ENCODE data around the gene SOX13. TPM values are rescaled to one million over a fixed set of nuclear protein-coding genes. Genes with fewer than 3 reads are reported as not detected.

Gene SOX13
- total and polyA plus RNA-seq, 9 of the 15 experiments (the other 6 are each of a cell fraction or from before 2014, with no cell fraction given): 0.03 to 0.35 (median 0.06) TPM; not detected in 5

DNA sequence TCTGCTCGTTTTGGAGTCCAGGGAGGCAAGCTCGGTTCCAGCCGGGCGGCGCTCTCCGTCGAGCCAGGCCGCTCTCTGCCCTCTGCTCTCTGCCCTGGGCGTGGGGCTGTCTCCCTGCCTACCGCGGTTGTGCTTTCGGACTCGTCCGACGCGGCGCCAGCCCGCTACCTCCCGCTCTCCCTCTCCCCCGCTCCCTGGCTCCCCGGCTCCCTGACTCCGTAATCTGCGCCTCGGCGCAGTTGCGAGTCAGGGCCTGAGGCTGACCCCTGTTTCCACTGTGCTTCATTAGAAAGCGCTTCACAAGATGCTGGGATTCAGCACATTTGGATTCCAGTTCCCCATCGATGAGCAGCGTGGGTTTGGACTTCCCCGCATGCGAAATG, 2.2 kb downstream of the SOX13 start (continued):
- TF ChIP-seq, protein P1, sequence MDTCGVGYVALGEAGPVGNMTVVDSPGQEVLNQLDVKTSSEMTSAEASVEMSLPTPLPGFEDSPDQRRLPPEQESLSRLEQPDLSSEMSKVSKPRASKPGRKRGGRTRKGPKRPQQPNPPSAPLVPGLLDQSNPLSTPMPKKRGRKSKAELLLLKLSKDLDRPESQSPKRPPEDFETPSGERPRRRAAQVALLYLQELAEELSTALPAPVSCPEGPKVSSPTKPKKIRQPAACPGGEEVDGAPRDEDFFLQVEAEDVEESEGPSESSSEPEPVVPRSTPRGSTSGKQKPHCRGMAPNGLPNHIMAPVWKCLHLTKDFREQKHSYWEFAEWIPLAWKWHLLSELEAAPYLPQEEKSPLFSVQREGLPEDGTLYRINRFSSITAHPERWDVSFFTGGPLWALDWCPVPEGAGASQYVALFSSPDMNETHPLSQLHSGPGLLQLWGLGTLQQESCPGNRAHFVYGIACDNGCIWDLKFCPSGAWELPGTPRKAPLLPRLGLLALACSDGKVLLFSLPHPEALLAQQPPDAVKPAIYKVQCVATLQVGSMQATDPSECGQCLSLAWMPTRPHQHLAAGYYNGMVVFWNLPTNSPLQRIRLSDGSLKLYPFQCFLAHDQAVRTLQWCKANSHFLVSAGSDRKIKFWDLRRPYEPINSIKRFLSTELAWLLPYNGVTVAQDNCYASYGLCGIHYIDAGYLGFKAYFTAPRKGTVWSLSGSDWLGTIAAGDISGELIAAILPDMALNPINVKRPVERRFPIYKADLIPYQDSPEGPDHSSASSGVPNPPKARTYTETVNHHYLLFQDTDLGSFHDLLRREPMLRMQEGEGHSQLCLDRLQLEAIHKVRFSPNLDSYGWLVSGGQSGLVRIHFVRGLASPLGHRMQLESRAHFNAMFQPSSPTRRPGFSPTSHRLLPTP (IDR thresholded peaks at IDR 0.05; ENCODE audit: borderline replicate concordance, extremely low read depth, insufficient read length): no peak

DNA sequence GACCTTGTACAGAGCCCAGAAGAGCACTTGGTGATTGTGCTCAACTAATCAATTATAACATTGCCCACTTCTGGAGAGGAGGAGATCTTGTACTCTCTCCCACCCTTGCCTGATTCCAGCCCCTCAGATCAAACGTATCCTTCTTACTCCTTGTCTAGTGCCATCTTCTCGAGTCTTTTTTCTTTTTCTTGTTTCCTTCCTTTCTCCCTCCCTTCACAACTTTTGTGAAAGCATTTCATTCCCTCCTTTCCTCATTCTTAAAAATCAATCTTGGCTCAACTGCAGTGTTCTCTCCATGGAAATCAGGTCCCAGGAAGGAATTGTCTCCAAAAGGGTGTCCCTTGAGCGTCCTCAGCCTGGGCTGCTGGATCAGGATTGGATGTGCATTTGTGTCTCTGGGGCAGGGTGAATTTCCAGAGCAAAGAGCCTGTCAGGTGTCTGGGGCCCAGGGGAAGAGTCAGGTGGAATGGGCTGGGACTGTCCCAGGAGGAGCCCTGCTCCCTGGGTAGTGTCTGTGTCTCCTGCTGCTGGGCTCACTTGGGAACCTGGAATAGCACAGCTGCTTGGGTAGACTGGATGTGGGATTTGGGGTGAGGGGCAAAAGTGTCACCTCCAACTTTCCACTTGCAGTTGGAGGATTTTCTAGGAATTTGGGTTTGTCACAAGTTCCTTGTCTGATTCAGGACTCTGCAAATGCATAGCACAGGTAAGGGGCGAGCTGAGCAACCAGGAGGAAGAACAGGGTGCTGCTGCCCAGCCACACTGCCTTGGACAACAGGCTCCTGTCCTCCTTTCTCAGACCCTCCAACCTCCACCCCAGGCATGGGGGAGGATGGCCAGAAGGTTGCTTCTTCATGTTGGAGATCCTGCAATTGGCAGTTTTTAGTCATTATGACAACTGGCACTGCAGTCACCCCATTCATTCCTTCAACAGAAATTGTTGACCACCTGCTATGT, 3.3 kb downstream of the SOX13 start:
- Histone ChIP-seq H3K4me3 (no peak overlapping the region), H2AFZ (ENCODE audit: low read depth, low read length) (no peak overlapping the region), H3K27me3 (ENCODE audit: control insufficient read depth in 2 of 2, insufficient read depth in 2 of 2, low read length in 2 of 2) (peaks cover 18 to 80% of the 10 kb centered on the region in 2 experiments; a peak in 4 of 5 replicates), H3K36me3 (ENCODE audit: control insufficient read depth, insufficient read depth, low read length) (no peaks in the 10 kb centered on the region), H3K27ac (ENCODE audit: extremely low read depth, low read depth, low read length) (no peak overlapping the region), H3K4me1 (replicated peaks in 1 of 2; ENCODE audit: control insufficient read depth in 2 of 2, insufficient read depth in 2 of 2, low read length in 2 of 2) (peaks cover 0 to 27% of the 10 kb centered on the region in 2 experiments; a peak in 2 of 5 replicates), H3K4me2 (ENCODE audit: insufficient read depth, low read length) (no peak overlapping the region), H3K79me2 (ENCODE audit: control insufficient read depth, insufficient read depth, low read length) (no peaks in the 10 kb centered on the region), H4K20me1 (replicated peaks; ENCODE audit: control insufficient read depth, insufficient read depth, low read length) (peaks cover 6% of the 10 kb centered on the region; the same call in 1 of the 2 replicates), H3K9me3 (replicated peaks; ENCODE audit: control insufficient read depth, insufficient read depth, low read depth, low read length) (no peaks in the 10 kb centered on the region), H3K9ac (ENCODE audit: insufficient read depth in 1 of 2, low read depth in 2 of 2, low read length in 2 of 2) (no peak overlapping the region), H3K9me1 (ENCODE audit: control insufficient read depth, insufficient read depth, low read length) (no peaks in the 10 kb centered on the region)
- no TSS peak for BruUV-seq (replicated peaks)
- TF ChIP-seq, protein P2, sequence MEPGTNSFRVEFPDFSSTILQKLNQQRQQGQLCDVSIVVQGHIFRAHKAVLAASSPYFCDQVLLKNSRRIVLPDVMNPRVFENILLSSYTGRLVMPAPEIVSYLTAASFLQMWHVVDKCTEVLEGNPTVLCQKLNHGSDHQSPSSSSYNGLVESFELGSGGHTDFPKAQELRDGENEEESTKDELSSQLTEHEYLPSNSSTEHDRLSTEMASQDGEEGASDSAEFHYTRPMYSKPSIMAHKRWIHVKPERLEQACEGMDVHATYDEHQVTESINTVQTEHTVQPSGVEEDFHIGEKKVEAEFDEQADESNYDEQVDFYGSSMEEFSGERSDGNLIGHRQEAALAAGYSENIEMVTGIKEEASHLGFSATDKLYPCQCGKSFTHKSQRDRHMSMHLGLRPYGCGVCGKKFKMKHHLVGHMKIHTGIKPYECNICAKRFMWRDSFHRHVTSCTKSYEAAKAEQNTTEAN (CRISPR knock-in tag; IDR thresholded peaks at IDR 0.05): no peak
- TF ChIP-seq, protein P3, sequence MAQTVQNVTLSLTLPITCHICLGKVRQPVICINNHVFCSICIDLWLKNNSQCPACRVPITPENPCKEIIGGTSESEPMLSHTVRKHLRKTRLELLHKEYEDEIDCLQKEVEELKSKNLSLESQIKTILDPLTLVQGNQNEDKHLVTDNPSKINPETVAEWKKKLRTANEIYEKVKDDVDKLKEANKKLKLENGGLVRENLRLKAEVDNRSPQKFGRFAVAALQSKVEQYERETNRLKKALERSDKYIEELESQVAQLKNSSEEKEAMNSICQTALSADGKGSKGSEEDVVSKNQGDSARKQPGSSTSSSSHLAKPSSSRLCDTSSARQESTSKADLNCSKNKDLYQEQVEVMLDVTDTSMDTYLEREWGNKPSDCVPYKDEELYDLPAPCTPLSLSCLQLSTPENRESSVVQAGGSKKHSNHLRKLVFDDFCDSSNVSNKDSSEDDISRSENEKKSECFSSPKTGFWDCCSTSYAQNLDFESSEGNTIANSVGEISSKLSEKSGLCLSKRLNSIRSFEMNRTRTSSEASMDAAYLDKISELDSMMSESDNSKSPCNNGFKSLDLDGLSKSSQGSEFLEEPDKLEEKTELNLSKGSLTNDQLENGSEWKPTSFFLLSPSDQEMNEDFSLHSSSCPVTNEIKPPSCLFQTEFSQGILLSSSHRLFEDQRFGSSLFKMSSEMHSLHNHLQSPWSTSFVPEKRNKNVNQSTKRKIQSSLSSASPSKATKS (CRISPR knock-in tag; IDR thresholded peaks at IDR 0.05): no peak
- TF ChIP-seq NFYB (IDR thresholded peaks at IDR 0.05; ENCODE audit: extremely low read depth, insufficient read length): no peak
- TF ChIP-seq SLC30A9 (CRISPR knock-in tag; IDR thresholded peaks at IDR 0.05): no peak
- TF ChIP-seq DNMT1 (IDR thresholded peaks at IDR 0.05): no peak
- TF ChIP-seq, protein P4, sequence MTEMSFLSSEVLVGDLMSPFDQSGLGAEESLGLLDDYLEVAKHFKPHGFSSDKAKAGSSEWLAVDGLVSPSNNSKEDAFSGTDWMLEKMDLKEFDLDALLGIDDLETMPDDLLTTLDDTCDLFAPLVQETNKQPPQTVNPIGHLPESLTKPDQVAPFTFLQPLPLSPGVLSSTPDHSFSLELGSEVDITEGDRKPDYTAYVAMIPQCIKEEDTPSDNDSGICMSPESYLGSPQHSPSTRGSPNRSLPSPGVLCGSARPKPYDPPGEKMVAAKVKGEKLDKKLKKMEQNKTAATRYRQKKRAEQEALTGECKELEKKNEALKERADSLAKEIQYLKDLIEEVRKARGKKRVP (CRISPR knock-in tag; IDR thresholded peaks at IDR 0.05): no peak
- ChIA-PET CTCF (ENCODE audit: low intra/inter-chr PET ratio) (no interaction called here), POLR2A (interaction anchor here (0.7 kb wide), 1 partner anchor 1175 kb away, joined by 3 read pairs; no protein-coding TSS in a partner anchor)
- DNase-seq (ENCODE audit: extremely low read depth in 1 of 4, low spot score in 3 of 4): no peak
- WGBS (ENCODE audit: insufficient coverage, low coverage, missing lambda C conversion rate): 3% methylated on average over 4 of the region's 4 CpGs
- intact Hi-C loops (cut with micrococcal nuclease) (no loop called here), in situ Hi-C loops (cut with MboI) (no loop called here)
- no peak for FAIRE-seq
- ATAC-seq: no peak
